GM23338 (cell line): Measurements from ENCODE around the gene EDA2R. TPM values are rescaled to one million over a fixed set of nuclear protein-coding genes. Genes with fewer than 3 reads are reported as not detected.

Experiments used
- ATAC-seq: fragments of 200-7000 bp; cut with Tn5 transposase; 3 replicates; pipeline ENCODE4 v1.9.1; 2020
- DNase-seq: peaks from one replicate; pipeline ENCODE4 v3.0.0-alpha.2; 2015; ENCODE audit warnings: low spot score
- H2AFZ ChIP-seq: fragments of 200-600 bp; sonication (generic); 2 replicates; pipeline ENCODE4 v1.8.0; 2016; ENCODE audit warnings: antibody characterized with exemption, mild to moderate bottlenecking, moderate library complexity
- H3F3A ChIP-seq: fragments of 200-600 bp; sonication (generic); replicated peaks from 2 replicates; pipeline ENCODE4 v1.8.0; 2017; ENCODE audit warnings: antibody characterized with exemption, mixed run types, low read depth
- H3K27ac ChIP-seq: fragments of 200-600 bp; sonication (generic); 2 replicates; pipeline ENCODE4 v1.6.1; 2016; ENCODE audit warnings: low read depth
- H3K27me3 ChIP-seq: fragments of 200-600 bp; sonication (generic); 2 replicates; pipeline ENCODE4 v1.8.0; 2016; ENCODE audit warnings: mild to moderate bottlenecking, mixed run types, moderate library complexity; ENCODE audit not compliant: insufficient read depth
- H3K36me3 ChIP-seq: fragments of 200-600 bp; sonication (generic); 2 replicates; pipeline ENCODE4 v1.8.0; 2016; ENCODE audit warnings: mild to moderate bottlenecking; ENCODE audit not compliant: insufficient read depth
- H3K4me1 ChIP-seq: fragments of 200-600 bp; sonication (generic); 2 replicates; pipeline ENCODE4 v1.8.0; 2016; ENCODE audit warnings: mild to moderate bottlenecking, moderate library complexity; ENCODE audit not compliant: insufficient read depth
- H3K4me2 ChIP-seq: fragments of 200-600 bp; sonication (generic); 2 replicates; pipeline ENCODE4 v1.7.1; 2017; ENCODE audit warnings: mixed run types
- H3K4me3 ChIP-seq: fragments of 200-600 bp; sonication (generic); 2 replicates; pipeline ENCODE4 v1.6.1; 2016; ENCODE audit warnings: mixed run types
- H3K79me2 ChIP-seq: fragments of 200-600 bp; sonication (generic); replicated peaks from 2 replicates; pipeline ENCODE4 v1.8.0; 2017; ENCODE audit warnings: mild to moderate bottlenecking; ENCODE audit not compliant: insufficient read depth
- H3K9me2 ChIP-seq: fragments of 200-600 bp; sonication (generic); 2 replicates; pipeline ENCODE4 v1.8.0; 2017; ENCODE audit not compliant: insufficient read depth
- H4K20me1 ChIP-seq: fragments of 200-600 bp; sonication (generic); replicated peaks from 2 replicates; pipeline ENCODE4 v1.8.0; 2017; ENCODE audit warnings: mild to moderate bottlenecking; ENCODE audit not compliant: insufficient read depth
- H3K27ac Mint-ChIP-seq: 2 replicates; pipeline ENCODE4 v1.8.0; 2020; ENCODE audit warnings: inconsistent platforms, mild to moderate bottlenecking, moderate library complexity, mixed read lengths
- H3K27me3 Mint-ChIP-seq: 3 replicates; pipeline ENCODE4 v1.8.0; 2022; ENCODE audit warnings: low read depth, mild to moderate bottlenecking, moderate library complexity, mixed read lengths, inconsistent platforms; ENCODE audit not compliant: insufficient read depth, poor library complexity
- H3K36me3 Mint-ChIP-seq: 3 replicates; pipeline ENCODE4 v1.8.0; 2021; ENCODE audit warnings: low read depth, mild to moderate bottlenecking, inconsistent platforms, moderate library complexity, mixed read lengths
- H3K4me1 Mint-ChIP-seq: 3 replicates; pipeline ENCODE4 v1.8.0; 2020; ENCODE audit warnings: mild to moderate bottlenecking, inconsistent platforms, mixed read lengths
- H3K4me3 Mint-ChIP-seq: 3 replicates; pipeline ENCODE4 v1.8.0; 2021; ENCODE audit warnings: moderate library complexity, mild to moderate bottlenecking, inconsistent platforms, mixed read lengths
- H3K9me3 Mint-ChIP-seq: 3 replicates; pipeline ENCODE4 v1.8.0; 2020; ENCODE audit warnings: moderate library complexity, mild to moderate bottlenecking, inconsistent platforms, mixed read lengths
- CREB1 ChIP-seq: fragments of 250-450 bp; sonication (Bioruptor Pico); IDR thresholded peaks from 2 replicates; pipeline ENCODE4 v1.5.0; 2020; ENCODE audit warnings: low read depth, mild to moderate bottlenecking, moderate library complexity
- CTCF ChIP-seq, 2 experiments: fragments of 200-600 bp in 1 of 2; sonication (generic) in 1 of 2; conservative IDR thresholded peaks; 2 replicates each; pipeline versions ENCODE4 v1.5.1 to v1.6.1; 2016 to 2017; ENCODE audit warnings: antibody characterized with exemption in 2 of 2, low read depth in 2 of 2, mild to moderate bottlenecking in 2 of 2, moderate library complexity in 1 of 2
- ETS1 ChIP-seq: IDR thresholded peaks from 2 replicates; pipeline ENCODE4 v1.6.1; 2016; ENCODE audit warnings: antibody characterized with exemption
- EZH2 ChIP-seq: fragments of 200-600 bp; sonication (generic); IDR thresholded peaks from one replicate; pipeline ENCODE4 v1.8.0; 2017; ENCODE audit warnings: antibody characterized with exemption, mild to moderate bottlenecking, low read depth; ENCODE audit not compliant: unreplicated experiment
- EZH2phosphoT487 ChIP-seq: fragments of 200-600 bp; sonication (generic); IDR thresholded peaks from one replicate; pipeline ENCODE4 v1.8.1; 2018; ENCODE audit warnings: antibody characterized with exemption; ENCODE audit not compliant: unreplicated experiment
- JUNB ChIP-seq: IDR thresholded peaks from one replicate; pipeline ENCODE4 v1.6.1; 2016; ENCODE audit warnings: antibody characterized with exemption; ENCODE audit not compliant: unreplicated experiment
- NANOG ChIP-seq: IDR thresholded peaks from 2 replicates; pipeline ENCODE4 v1.6.1; 2016; ENCODE audit warnings: antibody characterized with exemption, borderline replicate concordance
- POLR2AphosphoS5 ChIP-seq: IDR thresholded peaks from 2 replicates; pipeline ENCODE4 v1.6.1; 2016; ENCODE audit warnings: antibody characterized with exemption, low read depth
- REST ChIP-seq: IDR thresholded peaks from one replicate; pipeline ENCODE4 v1.6.1; 2018; ENCODE audit warnings: antibody characterized with exemption; ENCODE audit not compliant: unreplicated experiment
- STAT1 ChIP-seq: IDR thresholded peaks from one replicate; pipeline ENCODE4 v1.6.1; 2016; ENCODE audit warnings: antibody characterized with exemption; ENCODE audit not compliant: unreplicated experiment
- ZNF114 ChIP-seq: fragments of 250-450 bp; sonication (Bioruptor Pico); IDR thresholded peaks from 2 replicates; pipeline ENCODE4 v1.5.0; 2020; ENCODE audit warnings: mild to moderate bottlenecking, moderate library complexity
- ZNF331 ChIP-seq: fragments of 250-450 bp; sonication (Bioruptor Pico); IDR thresholded peaks from 2 replicates; pipeline ENCODE4 v1.5.0; 2020; ENCODE audit warnings: low read depth, mild to moderate bottlenecking, moderate library complexity
- polyA plus RNA-seq: library from polyadenylated mRNA; unstranded; fragments of >200 nt; fragmentation: Nextera tagmentation; extraction: Ambion mirVana; gene quantifications from 2 replicates; pipeline ENCODE4 v1.2.1, GENCODE V29; 2016
- total RNA-seq: library from RNA; depleted of rRNA; stranded (reverse); fragments of >200 nt; shearing (Covaris generic); gene quantifications from 2 replicates; pipeline ENCODE4 v1.2.3, GENCODE V29; 2014

EDA2R gene
- total and polyA plus RNA-seq, 2 experiments from 2014 or later, result 6.0 to 9.6 TPM

- H3K4me3 ChIP-seq, result no peak overlapping the region
- no peak overlapping the region for H3K4me2 ChIP-seq
- Mint-ChIP-seq H3K4me1 (peaks cover 12% of the 10 kb centered on the region), H3K9me3 (no peaks in the 10 kb centered on the region), H3K27ac (no peak overlapping the region), H3K36me3 (no peaks in the 10 kb centered on the region), H3K4me3 (no peak overlapping the region), H3K27me3 (peaks cover 2% of the 10 kb centered on the region)
- H4K20me1 ChIP-seq, result no peaks in the 10 kb centered on the region
- TF ChIP-seq CTCF (conservative IDR thresholded peaks at IDR 0.05; ENCODE audit: low read depth in 2 of 2) (no peak), ZNF114 (CRISPR knock-in tag) (no peak), EZH2phosphoT487 (no peak), STAT1 (no peak), POLR2AphosphoS5 (no peak), REST (no peak), ETS1 (no peak), CREB1 (CRISPR knock-in tag) (no peak), ZNF331 (CRISPR knock-in tag) (no peak)
- no peak overlapping the region for H3K27ac ChIP-seq
- no peaks in the 10 kb centered on the region for H3F3A ChIP-seq
- H3K27me3 ChIP-seq, result no peaks in the 10 kb centered on the region
- 0 out of 2 replicates have a peak, but pooled peaks cover 5% of the 10 kb centered on the region for H3K4me1 ChIP-seq
- ATAC-seq (no peak), DNase-seq (no peak)
- H3K79me2 ChIP-seq, result peaks cover 69% of the 10 kb centered on the region
- H2AFZ ChIP-seq, result no peak overlapping the region
- no peaks in the 10 kb centered on the region for H3K36me3 ChIP-seq
- no peaks in the 10 kb centered on the region for H3K9me2 ChIP-seq
Measured at GRCh38 chrX:66633541-66633940, 5.3 kb downstream of the EDA2R start.

- Mint-ChIP-seq H3K9me3 (no peaks in the 10 kb centered on the region), H3K4me1 (peaks cover 11% of the 10 kb centered on the region), H3K27me3 (peaks cover 2% of the 10 kb centered on the region), H3K27ac (no peak overlapping the region), H3K36me3 (no peaks in the 10 kb centered on the region), H3K4me3 (no peak overlapping the region)
- no peak overlapping the region for H3K4me2 ChIP-seq
- H4K20me1 ChIP-seq, result no peaks in the 10 kb centered on the region
- no peak overlapping the region for H3K27ac ChIP-seq
- H3K4me1 ChIP-seq, result 0 out of 2 replicates have a peak, but pooled peaks cover 5% of the 10 kb centered on the region
- no peaks in the 10 kb centered on the region for H3K9me2 ChIP-seq
- ATAC-seq (no peak), DNase-seq (no peak)
- no peaks in the 10 kb centered on the region for H3F3A ChIP-seq
- H3K79me2 ChIP-seq, result peaks cover 74% of the 10 kb centered on the region
- H3K36me3 ChIP-seq, result no peaks in the 10 kb centered on the region
- H2AFZ ChIP-seq, result no peak overlapping the region
- H3K27me3 ChIP-seq, result no peaks in the 10 kb centered on the region
- H3K4me3 ChIP-seq, result no peak overlapping the region
- TF ChIP-seq NANOG (no peak), JUNB (no peak), ZNF331 (CRISPR knock-in tag) (no peak), CREB1 (CRISPR knock-in tag) (no peak), REST (no peak), POLR2AphosphoS5 (no peak), EZH2 (no peak)
Measured at GRCh38 chrX:66632981-66633380, 5.9 kb downstream of the EDA2R start.
